HepG2 (cell line): ENCODE results near the gene AANAT. TPM values are rescaled to one million over a fixed set of nuclear protein-coding genes. Genes with fewer than 3 reads are reported as not detected.

ENCODE experiments used
- ATAC-seq: fragments of 200-7000 bp; cut with Tn5 transposase; 3 replicates; pipeline ENCODE4 v1.9.1; 2020; ENCODE audit warnings: mild to moderate bottlenecking, moderate library complexity
- BruUV-seq: library from RNA; stranded (reverse); fragments of 400-500 nt; replicated peaks from 2 replicates; lab custom pipeline; 2021; lab: Mats Ljungman, UMichigan
- CTCF ChIA-PET: fragments of 300-600 bp; formaldehyde crosslinking; extraction: SDS; loops from one replicate; lab custom pipeline; 2021; ENCODE audit warnings: low total read pairs, inconsistent platforms, low intra/inter-chr PET ratio; lab: Yijun Ruan, JAX
- POLR2A ChIA-PET: fragments of 350-600 bp; sonication (Branson Sonifier 250); formaldehyde crosslinking; loops from one replicate; lab custom pipeline; 2020; ENCODE audit warnings: antibody characterized with exemption, inconsistent platforms; lab: Yijun Ruan, JAX
- DNase-seq: peaks from one replicate; pipeline ENCODE4 v3.0.0-alpha.2; 2015; ENCODE audit warnings: low spot score
- FAIRE-seq: peaks from 3 replicates; lab custom pipeline; 2011; peaks lifted over from hg19 to GRCh38; lab: Jason Lieb, UNC
- H2AFZ ChIP-seq: one replicate; pipeline ENCODE4 v1.6.1; 2011; ENCODE audit warnings: low read length, inconsistent platforms
- H3K27ac ChIP-seq: fragments of 300-600 bp; 3 replicates; pipeline ENCODE4 v1.8.0; 2011; ENCODE audit warnings: mixed run types, mild to moderate bottlenecking, mixed read lengths, low read length, inconsistent platforms; ENCODE audit not compliant: insufficient read depth; ENCODE audit errors: extremely low read length
- H3K27me3 ChIP-seq, 2 experiments: fragments of 200-600 bp in 1 of 2; 2 replicates in 1 of 2; 3 replicates in 1 of 2; pipeline versions ENCODE4 v1.6.0 to v1.8.0; 2011; ENCODE audit warnings: low read length in 2 of 2, mild to moderate bottlenecking in 2 of 2, moderate library complexity in 2 of 2, inconsistent platforms in 1 of 2; ENCODE audit not compliant: insufficient read depth in 2 of 2, control insufficient read depth in 1 of 2
- H3K36me3 ChIP-seq, 2 experiments: fragments of 200-600 bp in 1 of 2; replicated peaks in 1 of 2; 2 replicates in 1 of 2; 3 replicates in 1 of 2; pipeline versions ENCODE4 v1.5.1 to v1.8.0; 2011; ENCODE audit warnings: low read length in 2 of 2, inconsistent platforms in 1 of 2; ENCODE audit not compliant: insufficient read depth in 2 of 2, control insufficient read depth in 1 of 2
- H3K4me1 ChIP-seq: 2 replicates; pipeline ENCODE4 v1.5.1; 2012; ENCODE audit warnings: low read length, inconsistent platforms; ENCODE audit not compliant: insufficient read depth
- H3K4me2 ChIP-seq: 2 replicates; pipeline ENCODE4 v1.6.0; 2011; ENCODE audit warnings: low read depth, low read length, inconsistent platforms
- H3K4me3 ChIP-seq, 3 experiments: fragments of 200-600 bp in 1 of 3; sonication (generic), shearing (Covaris generic) in 1 of 3; replicated peaks in 1 of 3; 2 replicates each; pipeline ENCODE4 v1.5.1; 2011 to 2016; ENCODE audit warnings: low read length in 3 of 3, inconsistent platforms in 2 of 3, low read depth in 2 of 3, mild to moderate bottlenecking in 2 of 3, control low read depth in 1 of 3, mixed read lengths in 1 of 3; ENCODE audit not compliant: insufficient read depth in 1 of 3
- H3K79me2 ChIP-seq: one replicate; pipeline ENCODE4 v1.6.1; 2011; ENCODE audit warnings: low read length, inconsistent platforms; ENCODE audit not compliant: insufficient read depth
- H3K9ac ChIP-seq: 2 replicates; pipeline ENCODE4 v1.6.0; 2011; ENCODE audit warnings: mild to moderate bottlenecking, low read depth, low read length, inconsistent platforms; ENCODE audit not compliant: insufficient read depth
- H3K9me3 ChIP-seq: 2 replicates; pipeline ENCODE4 v1.5.1; 2012; ENCODE audit warnings: mild to moderate bottlenecking, low read length
- H4K20me1 ChIP-seq: 2 replicates; pipeline ENCODE4 v1.6.0; 2011; ENCODE audit warnings: inconsistent platforms, mild to moderate bottlenecking, low read length, moderate library complexity; ENCODE audit not compliant: insufficient read depth
- AGO1 ChIP-seq: fragments of 200-400 bp; formaldehyde crosslinking; IDR thresholded peaks from 2 replicates; pipeline ENCODE4 v1.6.1; 2017; ENCODE audit warnings: mild to moderate bottlenecking, low read depth, low read length, moderate library complexity; ENCODE audit not compliant: poor library complexity, severe bottlenecking
- ATF7-NPFF ChIP-seq: sonication (generic); formaldehyde crosslinking; IDR thresholded peaks from 2 replicates; pipeline ENCODE4 v1.8.1; 2023; ENCODE audit warnings: mild to moderate bottlenecking, low read depth, missing genetic modification reagents, moderate library complexity
- CENPT ChIP-seq: sonication (generic); formaldehyde crosslinking; IDR thresholded peaks from 2 replicates; pipeline ENCODE4 v1.8.0; 2022; ENCODE audit warnings: low read depth, mild to moderate bottlenecking, moderate library complexity, missing genetic modification reagents
- EED ChIP-seq: sonication (generic); formaldehyde crosslinking; IDR thresholded peaks from 2 replicates; pipeline ENCODE4 v1.5.0; 2020; ENCODE audit warnings: mild to moderate bottlenecking, missing genetic modification reagents
- KDM3A ChIP-seq: IDR thresholded peaks from 2 replicates; pipeline ENCODE4 v1.6.1; 2018; ENCODE audit warnings: low read depth, missing compliant biosample characterization
- MAFF ChIP-seq: IDR thresholded peaks from 2 replicates; pipeline ENCODE4 v1.6.1; 2011; ENCODE audit warnings: low read depth, low read length, improper control_type of control experiment
- MAFK ChIP-seq, 2 experiments: IDR thresholded peaks in 1 of 2; conservative IDR thresholded peaks in 1 of 2; 2 replicates each; pipeline ENCODE4 v1.6.1; 2011; ENCODE audit warnings: improper control_type of control experiment in 2 of 2, low read length in 2 of 2
- SP2 ChIP-seq: sonication (generic); formaldehyde crosslinking; IDR thresholded peaks from 2 replicates; pipeline ENCODE4 v1.5.1; 2020; ENCODE audit warnings: mild to moderate bottlenecking, missing genetic modification reagents
- TCF7L2 ChIP-seq: IDR thresholded peaks from 2 replicates; pipeline ENCODE4 v1.6.1; 2011; ENCODE audit warnings: mild to moderate bottlenecking, low read depth, low read length, moderate library complexity
- ZBTB7B ChIP-seq: sonication (generic); formaldehyde crosslinking; IDR thresholded peaks from 2 replicates; pipeline ENCODE4 v1.4.0; 2020; ENCODE audit warnings: missing genetic modification reagents
- ZFP37 ChIP-seq: sonication (generic); formaldehyde crosslinking; IDR thresholded peaks from 2 replicates; pipeline ENCODE4 v1.4.0; 2020; ENCODE audit warnings: missing genetic modification reagents, borderline replicate concordance
- ZKSCAN8 ChIP-seq: IDR thresholded peaks from 2 replicates; pipeline ENCODE4 v1.6.1; 2016; ENCODE audit warnings: borderline replicate concordance, missing genetic modification reagents, missing compliant biosample characterization
- ZNF451 ChIP-seq: sonication (generic); formaldehyde crosslinking; IDR thresholded peaks from 2 replicates; pipeline ENCODE4 v1.5.0; 2020; ENCODE audit warnings: mild to moderate bottlenecking, missing genetic modification reagents
- WGBS: methylation state at CpG from one replicate; pipeline ENCODE4 v1.1.6; 2017; ENCODE audit warnings: low lambda C conversion rate; 5-methylcytosine and 5-hydroxymethylcytosine counted together
- in situ Hi-C: cut with HindIII; loops from 2 replicates; pipeline ENCODE4 v1.10.0; 2017; ENCODE audit warnings: low pct_unique_long_range_greater_than_20kb; ENCODE audit not compliant: extremely low pct_ligation_motif_present
- intact Hi-C: fragments of 100-400 bp; cut with micrococcal nuclease; formaldehyde crosslinking; loops from one replicate; pipeline ENCODE4 v1.10.0; 2022; ENCODE audit not compliant: unreplicated experiment
- polyA plus RNA-seq, 8 experiments: library from polyadenylated mRNA; depleted of rRNA in 3 of 8; stranded (reverse) in 7 of 8; unstranded in 1 of 8; fragments of >200 nt; fragmentation: Illumina TruSeq in 4 of 8; extraction: Trizol in 4 of 8; gene quantifications; 2 replicates each; pipeline versions ENCODE4 v1.2.1 to v1.2.3, GENCODE V29; 2011 to 2016; ENCODE audit warnings: low read depth in 4 of 8, missing spikeins in 1 of 8, mixed read lengths in 1 of 8; ENCODE audit not compliant: insufficient read depth in 1 of 8
- total RNA-seq, 5 experiments: library from RNA; depleted of rRNA; stranded (reverse); fragments of >200 nt; fragmentation: Illumina TruSeq; extraction: Trizol; gene quantifications; 2 replicates each; pipeline ENCODE4 v1.2.3, GENCODE V29; 2016; ENCODE audit warnings: low read depth in 1 of 5
- TF ChIP-seq, protein P1 (sequence below): sonication (generic); formaldehyde crosslinking; IDR thresholded peaks from 2 replicates; pipeline ENCODE4 v1.4.0; 2020; ENCODE audit warnings: missing genetic modification reagents, borderline replicate concordance
- TF ChIP-seq, protein P2 (sequence below): sonication (generic); formaldehyde crosslinking; IDR thresholded peaks from 2 replicates; pipeline ENCODE4 v1.4.0; 2020; ENCODE audit warnings: mild to moderate bottlenecking, missing genetic modification reagents
- TF ChIP-seq, protein P3 (sequence below): sonication (generic); formaldehyde crosslinking; IDR thresholded peaks from 2 replicates; pipeline ENCODE4 v1.4.0; 2020; ENCODE audit warnings: missing genetic modification reagents

Gene AANAT
- total and polyA plus RNA-seq, 2 of the 13 experiments (the other 11 are each of a cell fraction or from before 2014, with no cell fraction given): 0.07 TPM; not detected in 1

DNA sequence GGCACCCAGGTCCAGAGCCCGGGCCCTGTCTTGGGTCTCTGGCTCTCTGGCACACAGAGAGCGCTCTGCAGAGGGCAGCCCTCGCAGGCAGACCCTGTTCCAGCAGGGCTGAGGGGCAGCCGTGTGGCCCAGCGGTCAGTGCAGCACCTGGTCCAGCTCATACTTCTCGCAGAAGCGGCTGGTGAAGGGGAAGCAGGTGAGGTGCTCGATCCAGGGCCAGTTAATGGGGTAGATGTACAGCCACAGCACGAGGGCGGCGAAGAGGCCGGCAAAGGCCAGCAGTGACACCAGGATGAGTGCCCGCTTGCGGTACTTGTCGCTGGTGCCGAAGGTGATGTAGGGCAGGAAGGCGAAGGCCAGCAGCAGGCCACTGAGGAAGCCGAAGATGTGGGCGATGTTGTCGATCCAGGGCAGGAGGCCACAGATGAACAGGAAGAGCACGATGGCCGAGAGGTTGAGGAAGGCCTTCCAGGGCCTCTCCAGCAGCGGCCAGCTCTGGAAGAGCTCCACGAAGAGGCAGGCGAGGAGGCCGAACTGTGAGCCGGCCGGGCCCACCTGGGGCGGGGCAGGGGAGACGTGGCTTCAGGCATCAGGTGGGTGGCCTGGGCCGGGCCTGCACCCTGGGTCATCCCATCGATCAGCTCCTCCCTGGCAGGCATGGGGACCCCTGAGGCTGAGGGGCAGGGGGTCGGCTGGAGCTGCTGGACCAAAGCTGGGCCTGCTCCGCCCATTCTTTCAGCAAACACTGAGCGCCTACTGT is 4.3 kb downstream of the AANAT start:
- H3K9me3 ChIP-seq: no peaks in the 10 kb centered on the region
- DNase-seq (no peak), ATAC-seq (no peak), FAIRE-seq (no peak)
- H2AFZ ChIP-seq: no peak overlapping the region
- BruUV-seq: no TSS peak
- H3K9ac ChIP-seq: no peak overlapping the region
- ChIA-PET POLR2A (interaction anchor here (1.5 kb wide), 2 partner anchors 27 to 31 kb away, joined by 3 to 7 read pairs; no protein-coding TSS in a partner anchor), CTCF (no interaction called here)
- H3K27ac ChIP-seq: no peak overlapping the region
- no peaks in the 10 kb centered on the region for H3K79me2 ChIP-seq
- WGBS: 93% methylated on average over 28 of the region's 35 CpGs
- intact Hi-C loops: no loop called here
- H3K4me3 ChIP-seq: no peak overlapping the region
- in situ Hi-C loops: no loop called here
- H3K4me1 ChIP-seq: peaks cover 21% of the 10 kb centered on the region
- peaks cover 0 to 3% of the 10 kb centered on the region in 2 experiments; a peak in 1 of 5 replicates for H3K27me3 ChIP-seq
- H3K4me2 ChIP-seq: no peak overlapping the region
- H4K20me1 ChIP-seq: no peaks in the 10 kb centered on the region
- H3K36me3 ChIP-seq: peaks cover 0 to 6% of the 10 kb centered on the region in 2 experiments; a peak in 1 of 5 replicates
- no peak for TF ChIP-seq ATF7-NPFF
- 0 out of 2 replicates have a peak, but pooled peaks have one; percentile 19 for TF ChIP-seq ZKSCAN8
- no peak for TF ChIP-seq AGO1
- TF ChIP-seq, protein P1, sequence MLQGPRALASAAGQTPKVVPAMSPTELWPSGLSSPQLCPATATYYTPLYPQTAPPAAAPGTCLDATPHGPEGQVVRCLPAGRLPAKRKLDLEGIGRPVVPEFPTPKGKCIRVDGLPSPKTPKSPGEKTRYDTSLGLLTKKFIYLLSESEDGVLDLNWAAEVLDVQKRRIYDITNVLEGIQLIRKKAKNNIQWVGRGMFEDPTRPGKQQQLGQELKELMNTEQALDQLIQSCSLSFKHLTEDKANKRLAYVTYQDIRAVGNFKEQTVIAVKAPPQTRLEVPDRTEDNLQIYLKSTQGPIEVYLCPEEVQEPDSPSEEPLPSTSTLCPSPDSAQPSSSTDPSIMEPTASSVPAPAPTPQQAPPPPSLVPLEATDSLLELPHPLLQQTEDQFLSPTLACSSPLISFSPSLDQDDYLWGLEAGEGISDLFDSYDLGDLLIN (CRISPR knock-in tag): no peak
- TF ChIP-seq MAFF: no peak
- 0 out of 2 replicates have a peak, but pooled peaks have one; percentile 55 for TF ChIP-seq CENPT (CRISPR knock-in tag)
- TF ChIP-seq SP2 (CRISPR knock-in tag): no peak
- TF ChIP-seq, protein P2, sequence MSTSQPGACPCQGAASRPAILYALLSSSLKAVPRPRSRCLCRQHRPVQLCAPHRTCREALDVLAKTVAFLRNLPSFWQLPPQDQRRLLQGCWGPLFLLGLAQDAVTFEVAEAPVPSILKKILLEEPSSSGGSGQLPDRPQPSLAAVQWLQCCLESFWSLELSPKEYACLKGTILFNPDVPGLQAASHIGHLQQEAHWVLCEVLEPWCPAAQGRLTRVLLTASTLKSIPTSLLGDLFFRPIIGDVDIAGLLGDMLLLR (CRISPR knock-in tag): no peak
- no peak for TF ChIP-seq EED (CRISPR knock-in tag)
- TF ChIP-seq ZBTB7B (CRISPR knock-in tag): no peak
- no peak for TF ChIP-seq ZNF451 (CRISPR knock-in tag)
- no peak for TF ChIP-seq KDM3A (CRISPR knock-in tag)
- no peak for TF ChIP-seq ZFP37
- TF ChIP-seq MAFK (conservative IDR thresholded peaks at IDR 0.05 in 1 of 2, IDR thresholded peaks at IDR 0.05 in 1 of 2; ENCODE audit: low read length in 2 of 2): no peak
- TF ChIP-seq, protein P3, sequence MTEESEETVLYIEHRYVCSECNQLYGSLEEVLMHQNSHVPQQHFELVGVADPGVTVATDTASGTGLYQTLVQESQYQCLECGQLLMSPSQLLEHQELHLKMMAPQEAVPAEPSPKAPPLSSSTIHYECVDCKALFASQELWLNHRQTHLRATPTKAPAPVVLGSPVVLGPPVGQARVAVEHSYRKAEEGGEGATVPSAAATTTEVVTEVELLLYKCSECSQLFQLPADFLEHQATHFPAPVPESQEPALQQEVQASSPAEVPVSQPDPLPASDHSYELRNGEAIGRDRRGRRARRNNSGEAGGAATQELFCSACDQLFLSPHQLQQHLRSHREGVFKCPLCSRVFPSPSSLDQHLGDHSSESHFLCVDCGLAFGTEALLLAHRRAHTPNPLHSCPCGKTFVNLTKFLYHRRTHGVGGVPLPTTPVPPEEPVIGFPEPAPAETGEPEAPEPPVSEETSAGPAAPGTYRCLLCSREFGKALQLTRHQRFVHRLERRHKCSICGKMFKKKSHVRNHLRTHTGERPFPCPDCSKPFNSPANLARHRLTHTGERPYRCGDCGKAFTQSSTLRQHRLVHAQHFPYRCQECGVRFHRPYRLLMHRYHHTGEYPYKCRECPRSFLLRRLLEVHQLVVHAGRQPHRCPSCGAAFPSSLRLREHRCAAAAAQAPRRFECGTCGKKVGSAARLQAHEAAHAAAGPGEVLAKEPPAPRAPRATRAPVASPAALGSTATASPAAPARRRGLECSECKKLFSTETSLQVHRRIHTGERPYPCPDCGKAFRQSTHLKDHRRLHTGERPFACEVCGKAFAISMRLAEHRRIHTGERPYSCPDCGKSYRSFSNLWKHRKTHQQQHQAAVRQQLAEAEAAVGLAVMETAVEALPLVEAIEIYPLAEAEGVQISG (CRISPR knock-in tag): no peak
- TF ChIP-seq TCF7L2: no peak
